Ascending aorta (tissue), 2 donors: ENCODE results near the gene PBX3. TPM values are rescaled to one million over a fixed set of nuclear protein-coding genes. Genes with fewer than 3 reads are reported as not detected.

Experiments used
- DNase-seq, 2 donors: peaks; one replicate each; pipeline ENCODE4 v3.0.0-alpha.2; 2019; ENCODE audit warnings: low spot score in 2 of 2
- H3K27ac ChIP-seq, 2 donors: fragments of 200-600 bp; sonication (generic); one replicate each; pipeline ENCODE4 v1.5.1; 2016 to 2017; ENCODE audit warnings: mild to moderate bottlenecking in 1 of 2
- H3K27me3 ChIP-seq: fragments of 200-600 bp; sonication (generic); one replicate; pipeline ENCODE4 v1.5.1; 2017
- H3K36me3 ChIP-seq, 2 donors: fragments of 200-600 bp; sonication (generic); one replicate each; pipeline ENCODE4 v1.5.1; 2016
- H3K4me1 ChIP-seq, 2 donors: fragments of 200-600 bp; sonication (generic); one replicate each; pipeline ENCODE4 v1.5.1; 2016 to 2017; ENCODE audit warnings: mild to moderate bottlenecking in 1 of 2
- H3K4me3 ChIP-seq, 2 donors: fragments of 200-600 bp; sonication (generic); one replicate each; pipeline ENCODE4 v1.5.1; 2016 to 2017; ENCODE audit warnings: mild to moderate bottlenecking in 1 of 2
- H3K9me3 ChIP-seq, 2 donors: fragments of 200-600 bp; sonication (generic); one replicate each; pipeline ENCODE4 v1.5.1; 2016
- CTCF ChIP-seq, 3 experiments: fragments of 200-600 bp in 2 of 3; fragments of 450-650 bp in 1 of 3; sonication (generic) in 2 of 3; IDR thresholded peaks; one replicate each; pipeline ENCODE4 v1.5.1; 2016 to 2019; ENCODE audit warnings: antibody characterized with exemption in 3 of 3, mild to moderate bottlenecking in 1 of 3, moderate library complexity in 1 of 3
- intact Hi-C: fragments of 100-400 bp; cut with DNase I; formaldehyde crosslinking; loops from one replicate; pipeline ENCODE4 v1.15.1; 2023
- total RNA-seq: library from RNA; depleted of rRNA; stranded (reverse); fragments of >200 nt; gene quantifications from one replicate; pipeline ENCODE4 v1.1.0, GENCODE V29; 2016

Gene PBX3
- total RNA-seq, 1 donor from 2014 or later, result 24.3 TPM

DNA sequence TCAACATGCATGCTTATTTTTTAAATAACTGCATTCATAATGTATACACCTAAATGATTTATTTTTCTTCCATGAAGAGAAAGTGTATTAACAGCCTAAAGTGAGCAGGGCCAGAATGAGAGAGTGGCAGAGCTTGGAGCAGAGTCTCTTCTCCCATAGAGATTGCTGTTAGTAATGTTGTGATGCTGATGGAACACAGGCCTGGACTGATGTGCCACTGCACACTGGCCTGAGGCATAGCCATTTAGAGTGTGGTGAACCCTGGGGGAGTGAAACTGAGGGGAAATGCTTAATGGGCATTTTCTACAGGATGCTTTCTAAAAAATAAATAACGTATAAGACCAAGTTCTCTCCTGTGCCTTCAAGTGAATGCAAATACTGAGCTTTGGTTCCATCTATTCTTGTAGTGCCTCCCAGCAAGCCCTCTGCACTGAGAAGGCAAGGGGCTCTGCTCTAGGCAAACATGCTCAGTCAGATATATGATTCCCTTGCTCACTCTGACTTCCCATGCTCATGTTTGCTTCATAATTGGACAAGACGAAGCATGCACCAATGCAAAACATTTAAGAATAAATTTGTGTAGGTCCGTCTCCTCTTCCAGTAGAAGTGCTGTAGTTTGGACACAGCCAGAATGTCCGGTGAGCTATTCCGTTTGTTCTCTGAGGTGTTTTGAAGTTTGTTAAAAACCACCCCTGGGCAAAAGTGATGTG, 185.7 kb downstream of the PBX3 start:
- Histone ChIP-seq H3K27ac (no peak overlapping the region), H3K9me3 (no peaks in the 10 kb centered on the region), H3K4me3 (no peak overlapping the region), H3K4me1 (no peaks in the 10 kb centered on the region), H3K36me3 (peaks cover 0 to 5% of the 10 kb centered on the region in 2 donors), H3K27me3 (no peaks in the 10 kb centered on the region)
- intact Hi-C loops, result no loop called here
- no peak for TF ChIP-seq CTCF (IDR thresholded peaks at IDR 0.05)
- DNase-seq, result no peak

DNA sequence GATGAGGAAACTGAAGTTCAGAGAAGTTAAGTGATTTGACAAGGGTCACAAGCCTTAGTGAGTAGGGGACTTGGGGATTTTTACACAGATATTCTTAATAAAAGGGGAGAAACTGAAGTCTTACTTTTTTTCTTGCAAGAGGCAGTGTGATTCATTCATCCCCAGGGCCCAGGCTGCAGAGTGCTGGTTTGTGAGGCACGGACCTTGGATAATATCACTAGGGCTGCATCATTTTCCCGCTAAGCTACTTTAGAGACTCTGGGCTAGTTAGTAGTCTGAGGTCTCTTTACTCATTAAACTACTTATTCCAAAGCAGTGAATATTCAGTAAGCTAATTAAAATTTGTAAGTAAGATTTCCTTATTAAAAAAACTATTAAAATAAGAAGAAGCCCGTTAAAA, 195.0 kb downstream of the PBX3 start:
- TF ChIP-seq CTCF (IDR thresholded peaks at IDR 0.05), result no peak
- H3K27ac ChIP-seq, result no peak overlapping the region
- H3K27me3 ChIP-seq, result no peaks in the 10 kb centered on the region
- intact Hi-C loops, result no loop called here
- no peaks in the 10 kb centered on the region for H3K4me1 ChIP-seq
- DNase-seq, result no peak
- H3K9me3 ChIP-seq, result peaks cover 0 to 12% of the 10 kb centered on the region in 2 donors
- peaks cover 0 to 4% of the 10 kb centered on the region in 2 donors for H3K36me3 ChIP-seq
- no peak overlapping the region for H3K4me3 ChIP-seq

- Histone ChIP-seq H3K27ac (no peak overlapping the region), H3K4me1 (no peaks in the 10 kb centered on the region), H3K27me3 (no peaks in the 10 kb centered on the region), H3K9me3 (peaks cover 0 to 12% of the 10 kb centered on the region in 2 donors), H3K36me3 (peaks cover 0 to 4% of the 10 kb centered on the region in 2 donors), H3K4me3 (no peak overlapping the region)
- no peak for TF ChIP-seq CTCF (IDR thresholded peaks at IDR 0.05)
- no peak for DNase-seq
- intact Hi-C loops, result no loop called here
Observed at GRCh38 chr9:125943831-125944230, 196.7 kb downstream of the PBX3 start.

GRCh38 chr9:125946397-125946796, 199.2 kb downstream of the PBX3 start:
- Histone ChIP-seq H3K36me3 (peaks cover 0 to 4% of the 10 kb centered on the region in 2 donors), H3K9me3 (peaks cover 0 to 12% of the 10 kb centered on the region in 2 donors), H3K4me3 (no peak overlapping the region), H3K27me3 (no peaks in the 10 kb centered on the region), H3K27ac (no peak overlapping the region), H3K4me1 (no peaks in the 10 kb centered on the region)
- TF ChIP-seq CTCF (IDR thresholded peaks at IDR 0.05), result no peak
- no peak for DNase-seq
- intact Hi-C loops, result no loop called here

DNA sequence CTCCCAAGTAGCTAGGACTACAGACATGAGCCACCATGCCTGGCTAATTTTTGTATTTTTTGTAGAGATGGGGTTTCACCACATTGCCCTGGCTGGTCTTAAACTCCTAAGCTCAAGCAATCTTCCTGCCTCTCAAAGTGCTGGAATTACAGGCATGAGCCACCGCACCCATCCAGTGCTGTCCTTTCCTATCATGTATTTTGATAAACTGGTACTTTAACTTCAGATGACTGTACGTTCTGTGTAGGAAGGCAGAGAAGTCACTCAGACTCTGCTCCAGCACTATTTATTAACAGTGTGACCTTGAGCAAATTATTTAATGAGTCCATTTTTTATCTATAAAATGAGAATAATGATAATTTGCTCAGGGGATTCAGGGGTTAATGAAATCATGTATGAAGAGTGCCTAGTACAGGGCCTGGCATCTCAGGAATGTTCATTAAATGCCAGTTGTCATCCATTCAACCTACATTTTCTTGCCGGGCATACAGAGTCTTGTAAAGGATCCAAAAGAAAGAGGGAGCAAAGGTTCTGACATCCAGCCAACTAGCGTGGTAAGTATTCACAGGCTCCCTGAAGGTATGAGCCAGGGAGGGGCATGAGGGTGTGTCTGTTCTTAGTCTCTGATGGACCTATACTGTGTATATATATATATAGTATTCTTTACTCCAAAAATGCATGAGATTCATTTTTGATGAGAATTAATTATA, 201.9 kb downstream of the PBX3 start:
- Histone ChIP-seq H3K4me1 (no peaks in the 10 kb centered on the region), H3K27ac (no peak overlapping the region), H3K9me3 (peaks cover 0 to 12% of the 10 kb centered on the region in 2 donors), H3K27me3 (no peaks in the 10 kb centered on the region), H3K36me3 (peaks cover 0 to 4% of the 10 kb centered on the region in 2 donors), H3K4me3 (no peak overlapping the region)
- TF ChIP-seq CTCF (IDR thresholded peaks at IDR 0.05), result no peak
- intact Hi-C loops, result no loop called here
- no peak for DNase-seq
